NCI-H345 treated with DMSO at 0.1 percent for 48 hours (cell line): ENCODE results near the gene ENTREP1.
"Not testable (repeated sequence)": the region's sequence is repeated elsewhere in the genome, so short reads cannot be mapped to it uniquely, and the experiment has no call there.

Experiments
- DNase-seq: peaks from one replicate; lab custom pipeline; 2025; ENCODE audit not compliant: unreplicated experiment; lab: John Stamatoyannopoulos, UW

Gene ENTREP1, protein sequence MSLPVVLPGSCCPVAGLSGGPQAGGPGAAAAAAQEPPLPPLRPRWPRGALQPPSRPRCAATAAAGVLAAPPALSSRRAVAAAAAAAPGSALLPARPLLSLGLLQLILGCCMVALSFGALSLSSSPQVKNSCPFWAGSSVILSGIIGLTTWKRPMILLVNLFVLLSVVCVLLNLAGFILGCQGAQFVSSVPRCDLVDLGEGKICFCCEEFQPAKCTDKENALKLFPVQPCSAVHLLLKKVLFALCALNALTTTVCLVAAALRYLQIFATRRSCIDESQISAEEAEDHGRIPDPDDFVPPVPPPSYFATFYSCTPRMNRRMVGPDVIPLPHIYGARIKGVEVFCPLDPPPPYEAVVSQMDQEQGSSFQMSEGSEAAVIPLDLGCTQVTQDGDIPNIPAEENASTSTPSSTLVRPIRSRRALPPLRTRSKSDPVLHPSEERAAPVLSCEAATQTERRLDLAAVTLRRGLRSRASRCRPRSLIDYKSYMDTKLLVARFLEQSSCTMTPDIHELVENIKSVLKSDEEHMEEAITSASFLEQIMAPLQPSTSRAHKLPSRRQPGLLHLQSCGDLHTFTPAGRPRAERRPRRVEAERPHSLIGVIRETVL

GRCh38 chr9:69324549-69325401 is at the start of gene ENTREP1:
Gene ENTREP1 (plus strand): TSS chr9:69325215. CDS start chr9:69325310, 95 bp downstream.
- peak; percentile 26 for DNase-seq

GRCh38 chr9:69276775-69277174 is 48.2 kb upstream of the ENTREP1 start:
- DNase-seq: no peak

- no peak for DNase-seq
These were observed 45.8 kb upstream of the ENTREP1 start for GRCh38 chr9:69279084-69279731.

GRCh38 chr9:69279733-69280132 is 45.3 kb upstream of the ENTREP1 start:
- DNase-seq: no peak

- no peak for DNase-seq
These were observed 42.0 kb upstream of the ENTREP1 start for GRCh38 chr9:69283003-69283402.

GRCh38 chr9:69292078-69292477 is 32.9 kb upstream of the ENTREP1 start:
- DNase-seq: no peak

DNA sequence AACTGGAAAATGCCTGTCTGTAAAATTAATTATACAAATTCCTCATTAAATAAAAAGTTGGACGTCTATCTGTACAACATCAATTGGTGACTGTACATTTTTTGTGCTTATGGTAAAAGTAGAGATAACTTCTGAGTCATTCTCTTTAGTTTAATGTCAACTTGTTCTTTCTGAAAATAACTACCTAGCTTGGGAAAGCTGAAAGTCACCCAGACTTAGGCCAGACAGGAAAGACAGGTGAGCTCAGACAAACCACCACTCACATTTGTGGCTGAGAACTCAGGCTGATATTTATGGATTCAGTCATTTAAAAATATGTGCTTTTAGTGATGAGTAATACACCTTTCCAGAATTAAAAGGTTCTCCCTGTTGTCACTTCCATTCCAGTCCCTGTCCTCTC is 31.9 kb upstream of the ENTREP1 start:
- DNase-seq: no peak

DNA sequence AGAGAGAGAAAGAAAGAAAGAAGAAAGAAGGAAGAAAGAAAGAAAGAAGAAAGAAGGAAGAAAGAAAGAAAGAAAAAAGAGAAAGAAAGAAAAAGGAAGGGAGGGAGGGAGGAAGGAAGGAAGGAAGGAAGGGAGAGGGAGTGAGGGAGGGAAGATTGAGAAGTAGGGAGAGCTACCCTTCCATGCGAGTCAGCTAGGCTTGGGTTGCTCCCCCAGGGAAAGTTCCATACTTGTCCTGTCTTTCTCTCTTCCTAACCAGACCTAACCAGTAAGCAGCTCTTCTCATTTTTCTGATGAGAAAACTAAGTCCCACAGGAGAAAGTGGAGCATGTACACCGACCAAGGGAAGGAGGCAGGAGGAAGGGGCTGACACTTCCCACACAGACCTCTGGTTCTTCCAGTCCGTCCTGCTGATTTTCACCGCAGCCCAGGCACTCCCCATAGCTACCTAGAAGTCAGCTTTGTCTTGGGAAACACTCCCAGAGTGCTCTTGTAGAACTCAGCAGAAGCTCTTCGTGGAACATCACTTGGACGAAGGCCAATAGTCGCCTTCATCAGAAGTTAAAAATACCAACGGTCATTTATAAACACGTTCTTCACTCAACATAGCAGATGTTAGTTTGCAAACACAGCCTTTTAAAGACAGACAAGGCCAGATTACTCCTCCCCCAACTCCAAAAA is 29.0 kb upstream of the ENTREP1 start:
- DNase-seq: no peak

- DNase-seq: no peak
These were observed 27.6 kb upstream of the ENTREP1 start for GRCh38 chr9:69297300-69297980.

DNA sequence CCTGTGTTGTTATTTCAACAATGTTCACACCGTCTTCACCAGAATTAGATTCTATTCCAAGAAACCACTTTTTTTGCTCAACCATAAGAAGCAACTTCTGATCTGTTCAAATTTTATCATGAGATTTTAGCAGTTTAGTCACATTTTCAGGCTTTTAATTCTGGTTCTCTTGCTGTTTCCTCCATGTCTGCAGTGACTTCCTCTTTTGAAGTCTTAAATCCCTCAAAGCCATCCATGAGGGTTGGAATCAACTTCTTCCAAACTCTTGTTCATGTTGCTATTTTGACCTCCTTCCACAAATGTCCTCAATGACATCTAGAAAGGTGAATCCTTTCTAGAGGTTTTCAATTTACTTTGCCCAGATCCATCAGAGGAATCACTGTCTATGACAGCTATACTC is 25.7 kb upstream of the ENTREP1 start:
- DNase-seq: no peak

DNA sequence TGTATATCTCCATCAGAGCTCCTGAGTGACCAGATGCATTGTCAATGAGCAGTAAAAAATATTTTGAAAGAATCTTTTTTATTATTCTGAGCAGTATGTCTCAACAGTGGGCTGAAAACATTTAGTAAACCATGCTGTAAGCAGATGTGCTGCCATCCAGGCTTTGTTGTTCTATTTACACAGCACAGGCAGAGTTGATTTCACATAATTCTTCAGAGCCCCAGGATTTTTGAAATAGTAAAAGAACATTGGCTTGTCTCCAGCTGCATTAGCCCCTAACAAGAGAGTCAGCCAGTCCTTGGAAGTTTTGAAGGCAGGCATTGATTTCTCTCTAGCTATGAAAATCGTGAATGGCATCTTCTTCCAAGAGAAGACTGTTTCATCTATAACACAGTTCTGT is 25.2 kb upstream of the ENTREP1 start:
- no peak for DNase-seq

GRCh38 chr9:69303331-69303730 is 21.7 kb upstream of the ENTREP1 start:
- no peak for DNase-seq

DNA sequence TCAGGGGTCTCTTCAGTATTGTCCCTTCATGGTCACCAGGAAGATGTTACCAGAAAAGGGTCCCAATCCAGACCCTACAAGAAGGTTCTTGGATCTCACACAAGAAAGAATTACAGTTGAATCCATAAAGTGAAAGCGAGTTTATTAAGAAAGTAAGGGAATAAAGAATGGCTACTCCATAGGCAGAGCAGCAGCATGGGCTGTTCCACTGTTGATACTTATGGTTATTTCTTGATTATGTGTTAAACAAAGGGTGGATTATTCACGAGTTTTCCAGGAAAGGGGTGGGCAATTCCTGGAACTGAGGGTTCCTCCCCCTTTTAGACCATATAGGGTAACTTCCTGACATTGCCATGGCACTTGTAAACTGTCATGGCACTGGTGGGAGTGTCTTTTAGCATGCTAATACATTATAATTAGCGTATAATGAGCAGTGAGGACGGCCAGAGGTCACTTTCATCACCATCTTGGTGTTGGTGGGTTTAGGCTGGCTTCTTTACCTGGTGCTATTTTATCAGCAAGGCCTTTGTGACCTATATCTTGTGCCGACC is 18.0 kb upstream of the ENTREP1 start:
- not testable (repeated sequence) for DNase-seq

DNA sequence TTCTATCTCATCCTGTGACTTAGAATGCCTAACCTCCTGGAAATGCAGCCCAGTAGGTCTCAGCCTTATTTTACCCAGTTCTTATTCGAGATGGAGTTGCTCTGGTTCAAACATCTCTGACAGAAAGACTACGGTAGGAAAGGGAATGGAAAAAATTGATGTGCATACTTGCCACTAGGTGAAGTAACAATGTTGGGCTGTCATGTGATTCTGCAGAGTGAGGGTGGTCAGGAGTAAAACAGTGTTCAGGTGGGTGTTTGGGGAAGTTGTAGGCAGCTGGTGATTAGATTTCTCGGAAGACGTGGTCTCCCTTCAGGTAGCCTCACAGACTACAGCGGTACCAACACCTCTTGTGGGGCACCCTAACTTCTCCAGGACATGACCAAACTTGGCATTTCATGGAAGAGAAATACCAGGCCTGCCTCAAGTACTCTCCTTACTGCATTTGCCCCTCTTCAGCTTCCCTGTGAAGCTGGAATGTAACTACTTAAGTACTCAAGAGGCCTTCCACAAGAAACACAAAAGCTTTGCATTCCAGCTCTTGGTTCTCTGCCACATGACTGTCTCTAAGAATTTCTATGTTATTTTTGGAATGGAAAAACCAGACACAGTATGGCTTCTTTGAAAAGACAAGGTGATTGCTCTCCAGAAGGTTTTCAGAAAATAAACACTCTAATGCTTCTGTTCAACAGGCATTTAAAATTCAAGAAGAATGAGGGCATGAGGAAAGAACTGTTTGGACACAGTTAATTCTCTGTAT is 17.4 kb upstream of the ENTREP1 start:
- DNase-seq: no peak

GRCh38 chr9:69308206-69308931 is 16.6 kb upstream of the ENTREP1 start:
- no peak for DNase-seq

DNA sequence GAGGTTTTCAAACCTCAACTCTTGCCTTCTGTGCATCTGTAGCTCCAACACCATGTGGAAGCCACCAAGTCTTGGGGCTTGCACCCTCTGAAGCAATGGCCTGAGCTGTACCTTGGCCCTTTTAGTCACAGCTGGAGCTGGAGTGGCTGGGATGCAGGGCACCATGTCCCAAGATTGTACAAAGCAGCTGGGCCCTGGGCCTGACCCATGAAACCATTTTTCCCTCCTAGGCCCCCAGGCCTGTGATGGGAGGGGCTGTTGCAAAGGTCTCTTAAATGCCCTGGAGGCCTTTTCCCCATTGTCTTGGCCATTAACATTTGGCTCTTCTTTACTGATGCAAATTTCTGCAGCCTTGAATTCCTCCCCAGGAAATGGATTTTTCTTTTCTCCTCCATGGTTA is 11.8 kb upstream of the ENTREP1 start:
- no peak for DNase-seq

DNA sequence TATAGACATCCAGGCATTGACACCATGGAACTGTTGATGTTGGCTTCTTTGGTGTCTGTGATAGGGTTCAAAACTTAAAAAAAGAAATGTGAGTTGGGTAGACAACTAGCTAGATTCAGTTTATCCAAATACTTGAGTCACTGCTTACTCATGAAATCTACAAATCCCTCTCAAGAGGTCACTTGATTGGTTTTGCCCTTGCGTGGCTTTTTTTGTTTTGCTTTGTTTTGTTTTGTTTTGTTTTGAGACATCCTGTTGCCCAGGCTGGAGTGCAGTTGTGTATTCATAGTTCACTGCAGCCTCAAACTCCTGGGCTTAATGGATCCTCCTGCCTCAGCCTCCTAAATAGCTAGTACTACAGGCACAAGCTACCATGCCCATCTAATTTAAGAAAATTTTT is 10.5 kb upstream of the ENTREP1 start:
- no peak for DNase-seq

GRCh38 chr9:69317081-69317480 is 7.9 kb upstream of the ENTREP1 start:
- no peak for DNase-seq
